GM18505 (cell line): Measurements from ENCODE around the gene WNT8B.

Source experiments
- ATAC-seq: cut with Tn5 transposase; IDR thresholded peaks from one replicate; pipeline ENCODE4 v1.9.1; 2021; ENCODE audit not compliant: unreplicated experiment
- POLR2A ChIP-seq: IDR thresholded peaks from 4 replicates; pipeline ENCODE4 v1.6.1; 2011; ENCODE audit warnings: borderline replicate concordance; ENCODE audit not compliant: insufficient read depth, insufficient read length; ENCODE audit errors: extremely low read depth

The WNT8B gene

DNA sequence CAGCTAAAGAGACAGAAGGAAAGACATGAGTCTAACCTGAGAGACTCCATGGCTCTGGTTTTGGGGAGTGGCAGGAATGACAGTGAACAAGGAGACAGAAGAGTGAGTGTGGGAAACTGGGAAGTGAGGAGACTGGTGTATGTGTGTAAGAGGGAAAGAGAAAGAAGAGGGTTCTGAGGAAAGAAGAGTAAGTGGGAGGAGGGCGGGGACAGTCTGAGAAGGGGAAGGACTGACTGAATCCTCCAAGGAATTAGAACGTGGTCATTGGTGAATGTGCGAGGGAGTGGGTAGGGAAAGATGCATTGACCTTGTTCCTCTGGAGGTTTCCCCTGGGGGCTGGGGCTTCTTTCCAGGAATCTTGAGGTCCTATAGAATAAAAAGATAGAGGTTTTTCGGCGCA, 26.6 kb downstream of the WNT8B start:
- no peak for ATAC-seq
- TF ChIP-seq POLR2A = no peak

DNA sequence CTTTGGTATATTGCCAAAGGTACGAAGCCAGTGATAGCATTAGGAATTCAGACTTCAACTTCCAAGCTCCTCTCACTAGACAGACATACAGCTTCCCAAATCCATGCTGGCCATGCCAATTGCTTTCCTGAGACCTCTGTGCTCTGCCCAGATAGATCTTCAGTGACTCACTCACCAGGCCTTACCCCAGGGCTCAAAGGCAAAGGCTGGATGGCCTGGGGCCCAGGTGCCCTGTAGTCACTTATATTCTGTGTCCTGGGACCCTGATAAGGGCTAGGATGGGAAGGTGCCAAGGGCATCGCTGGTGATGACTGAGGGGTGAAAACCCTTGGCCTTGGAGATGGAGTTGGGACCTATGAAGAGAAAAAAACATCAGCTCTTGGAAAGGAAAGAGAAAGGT, 27.7 kb downstream of the WNT8B start:
- ATAC-seq = no peak

DNA sequence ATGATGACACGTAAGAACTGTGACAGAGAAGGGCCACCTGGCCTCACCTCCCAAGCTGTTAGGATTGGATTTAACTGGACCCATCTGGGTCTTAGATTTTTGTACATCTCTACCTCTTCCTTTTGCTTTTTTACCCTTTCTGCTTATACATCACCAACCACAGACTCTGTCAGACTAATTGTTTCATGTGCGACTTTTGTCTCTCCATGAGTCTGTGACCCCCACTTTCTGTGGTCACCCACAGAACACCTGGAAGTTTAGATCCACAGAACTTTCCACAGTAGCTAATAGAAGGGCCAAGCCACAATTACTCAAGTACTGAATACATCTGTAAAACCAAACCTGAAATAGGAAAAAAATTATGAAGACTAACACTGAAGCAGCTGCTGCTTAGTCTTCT, 33.8 kb downstream of the WNT8B start:
- no peak for ATAC-seq
- no peak for TF ChIP-seq POLR2A

More for the DNA sequence above, 27.7 kb downstream of the WNT8B start:
- TF ChIP-seq POLR2A = no peak

DNA sequence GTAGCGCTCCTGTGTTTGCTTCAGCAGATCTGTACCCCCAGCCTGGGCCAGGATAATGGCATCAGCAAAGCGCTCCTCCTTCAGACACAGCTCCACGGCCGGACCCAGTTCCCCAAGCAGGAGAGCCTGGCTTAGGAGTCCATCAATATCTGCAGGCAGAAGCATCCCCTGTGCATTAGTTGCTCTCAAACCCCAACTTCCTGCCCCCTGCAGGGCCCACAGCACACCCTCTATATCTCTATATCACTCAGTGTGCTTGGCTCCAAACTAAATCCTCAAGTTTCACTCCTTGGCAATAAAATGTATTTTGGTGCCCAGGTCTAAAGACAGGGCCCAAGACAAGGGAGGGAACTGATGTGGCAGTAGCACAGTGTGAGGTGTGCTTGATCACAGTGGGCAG, 35.2 kb downstream of the WNT8B start:
- no peak for ATAC-seq
- TF ChIP-seq POLR2A = no peak

DNA sequence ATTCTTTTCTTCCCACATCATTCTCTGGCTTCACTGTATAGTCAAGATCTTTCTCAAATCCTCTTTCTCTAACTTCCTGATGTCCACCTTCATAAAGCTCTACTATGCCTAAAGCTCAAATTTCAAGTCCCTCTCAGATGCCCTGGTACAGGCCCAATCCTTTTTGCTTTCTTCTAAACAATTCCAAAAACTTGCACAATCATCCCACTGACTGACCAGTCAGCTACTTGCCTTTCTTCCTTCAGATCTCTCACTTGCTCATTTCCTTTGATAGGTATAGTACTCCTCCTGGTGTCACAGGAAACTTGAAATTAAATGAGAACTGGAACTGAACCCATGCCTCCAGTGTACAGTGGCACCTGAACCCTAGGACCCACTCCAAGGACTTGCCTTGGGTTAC, 38.6 kb downstream of the WNT8B start:
- TF ChIP-seq POLR2A = no peak
- no peak for ATAC-seq

DNA sequence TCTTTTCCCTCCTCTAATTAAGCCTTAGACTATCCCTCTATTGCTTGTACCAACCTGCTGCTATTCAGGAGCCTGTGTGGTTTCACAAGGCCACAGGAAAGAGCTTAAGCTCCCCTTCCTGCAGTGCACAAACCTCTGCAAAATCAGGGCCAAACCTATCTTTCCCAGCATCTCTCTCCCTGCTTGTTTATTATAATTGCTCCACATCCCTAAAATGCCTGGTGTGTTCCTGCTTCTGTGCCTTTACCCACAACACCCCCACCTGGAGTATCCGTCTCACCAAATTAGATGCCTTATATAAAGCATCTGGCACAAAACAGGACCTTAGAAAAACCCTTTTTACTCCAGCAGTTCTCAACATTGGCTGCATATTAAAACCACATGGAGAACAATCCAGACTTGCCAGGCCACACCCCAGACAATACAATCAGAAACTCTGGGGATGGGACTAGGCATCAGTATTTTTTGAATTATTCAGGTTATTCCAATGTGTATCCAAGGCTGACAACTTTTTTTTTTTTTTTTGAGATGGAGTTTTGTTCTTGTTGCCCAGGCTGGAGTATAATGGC, 40.2 kb downstream of the WNT8B start:
- TF ChIP-seq POLR2A = no peak
- ATAC-seq = no peak

DNA sequence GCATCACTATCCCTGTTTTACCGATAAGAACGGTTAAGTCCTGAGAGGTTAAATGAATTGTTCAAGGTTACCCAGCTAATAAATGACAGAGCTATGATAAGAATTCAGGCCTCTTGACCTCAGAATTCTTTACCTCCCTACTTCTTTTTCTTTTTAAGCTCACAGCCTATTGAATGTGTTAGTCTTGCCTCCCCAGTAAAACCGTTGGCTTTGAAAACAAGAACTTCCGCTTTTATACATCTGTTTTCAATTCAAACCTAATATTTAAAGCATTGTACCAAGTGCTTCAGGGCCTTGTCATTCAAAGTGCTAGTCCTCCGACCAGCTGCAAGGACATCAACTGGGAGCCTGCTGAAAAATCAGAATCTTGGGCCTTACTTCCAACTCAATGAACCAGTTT, 41.3 kb downstream of the WNT8B start:
- no peak for TF ChIP-seq POLR2A

DNA sequence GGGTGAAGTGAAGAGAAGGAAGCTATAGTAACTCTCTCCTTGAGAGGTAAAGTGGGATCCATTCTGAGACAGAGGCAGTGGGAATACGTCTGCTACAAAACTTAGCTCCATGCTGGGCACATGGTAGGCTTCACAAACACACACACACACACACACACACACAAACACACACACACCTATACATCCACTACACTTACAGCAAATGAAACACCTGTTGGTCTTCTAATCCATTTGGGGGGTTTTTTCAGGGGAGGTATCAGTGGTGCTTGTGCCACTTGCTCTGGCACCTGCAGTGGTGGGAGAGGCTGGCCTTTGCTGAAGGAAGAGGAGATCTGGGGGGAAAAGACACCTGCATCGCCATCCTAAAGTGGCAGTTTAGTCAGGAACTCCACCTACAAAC, 42.4 kb downstream of the WNT8B start:
- no peak for ATAC-seq
- no peak for TF ChIP-seq POLR2A

More for the DNA sequence above, 41.3 kb downstream of the WNT8B start:
- ATAC-seq = no peak

DNA sequence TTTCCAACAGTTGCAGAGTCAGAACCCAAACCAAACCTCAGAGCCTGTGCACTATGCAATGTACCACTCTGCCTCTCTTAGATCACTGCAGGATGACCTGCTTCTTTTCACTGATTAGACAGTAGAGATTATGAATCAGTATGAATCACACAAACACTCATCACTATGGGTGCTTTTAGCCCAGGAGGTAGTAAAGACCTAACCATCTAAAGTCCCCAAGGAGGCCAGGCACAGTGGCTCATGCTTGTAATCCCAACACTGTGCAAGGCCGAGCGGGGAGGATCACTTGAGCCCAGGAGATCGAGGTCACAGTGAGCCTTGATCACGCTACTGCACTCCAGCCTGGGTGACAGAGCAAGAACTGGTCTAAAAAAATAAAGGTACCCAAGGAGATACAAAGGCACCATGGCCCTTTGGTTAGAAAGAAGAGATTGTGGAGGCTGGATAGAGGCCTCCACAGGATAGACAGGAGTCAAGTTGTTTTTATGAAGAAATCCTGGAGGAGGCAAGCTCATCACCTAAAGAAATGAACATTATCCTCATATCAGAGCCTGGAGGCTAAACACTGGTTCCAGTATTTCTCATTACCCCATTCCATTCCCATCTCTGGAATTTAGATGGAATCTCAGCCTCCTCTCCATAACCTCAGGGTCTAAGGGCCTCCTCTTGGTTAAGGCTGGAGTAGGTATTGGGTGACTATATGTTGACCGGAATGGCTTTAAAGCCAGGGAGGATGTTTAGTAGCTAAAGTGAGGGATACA, 44.0 kb downstream of the WNT8B start:
- no peak for ATAC-seq
- no peak for TF ChIP-seq POLR2A

DNA sequence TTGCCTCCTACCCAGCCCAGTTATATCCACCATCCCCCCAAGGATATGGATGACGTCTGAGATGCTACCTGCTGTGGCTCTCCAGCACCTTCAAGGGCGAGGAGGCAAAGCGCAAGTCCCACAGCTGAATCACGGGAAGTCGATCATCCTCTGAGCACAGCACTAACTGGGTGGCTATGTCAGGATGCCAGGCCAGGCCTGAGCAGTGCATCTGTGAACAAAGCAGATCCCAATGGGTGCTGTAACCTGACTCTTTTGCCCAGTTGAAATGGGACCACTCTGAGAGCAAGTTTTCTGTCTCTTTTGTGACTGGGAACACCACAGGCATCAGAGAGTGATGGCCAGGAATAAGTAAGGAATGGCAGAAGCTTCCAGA, 44.5 kb downstream of the WNT8B start:
- TF ChIP-seq POLR2A = no peak
- no peak for ATAC-seq

DNA sequence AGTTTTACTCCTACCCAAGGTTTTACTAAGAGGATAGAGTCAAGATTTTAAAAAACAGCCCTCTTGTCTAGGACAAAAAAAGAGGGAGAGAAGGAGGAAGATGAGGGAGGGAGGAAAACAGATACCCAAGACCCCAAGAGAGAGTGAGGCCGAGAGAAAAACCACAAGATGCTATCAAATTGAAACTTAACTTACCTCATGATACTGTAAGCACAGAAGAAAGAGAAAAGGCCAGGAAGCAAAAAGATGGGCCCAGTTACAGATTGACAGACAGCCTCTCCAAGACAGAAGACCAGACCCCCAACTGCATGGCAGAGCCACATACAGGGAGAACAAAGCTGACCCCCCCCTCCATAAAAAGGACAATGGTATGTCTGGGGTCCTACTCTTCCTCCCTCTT, 45.5 kb downstream of the WNT8B start:
- no peak for ATAC-seq
- TF ChIP-seq POLR2A = no peak

DNA sequence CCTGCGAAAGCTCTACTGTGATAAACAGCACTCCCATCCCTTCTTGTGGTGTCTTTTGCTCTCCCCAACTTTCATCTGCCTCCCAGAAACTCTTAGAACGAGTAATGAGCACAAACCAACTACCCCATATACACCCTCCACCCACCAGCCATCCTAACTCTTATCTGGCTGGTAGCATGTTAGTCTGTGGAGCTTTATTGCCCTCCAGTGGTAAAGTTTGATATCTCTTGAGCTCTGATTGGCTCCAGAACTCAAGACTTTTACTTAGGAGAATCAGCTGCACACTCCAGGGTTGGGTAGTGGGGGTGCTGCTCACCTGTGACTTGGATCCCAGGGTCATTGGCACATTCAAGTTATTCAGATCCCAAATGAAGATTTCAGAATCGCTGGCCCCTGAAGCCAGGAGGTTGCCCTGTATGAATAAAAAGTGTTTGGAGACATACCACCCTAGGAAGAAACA, 45.9 kb downstream of the WNT8B start:
- no peak for ATAC-seq
- no peak for TF ChIP-seq POLR2A

DNA sequence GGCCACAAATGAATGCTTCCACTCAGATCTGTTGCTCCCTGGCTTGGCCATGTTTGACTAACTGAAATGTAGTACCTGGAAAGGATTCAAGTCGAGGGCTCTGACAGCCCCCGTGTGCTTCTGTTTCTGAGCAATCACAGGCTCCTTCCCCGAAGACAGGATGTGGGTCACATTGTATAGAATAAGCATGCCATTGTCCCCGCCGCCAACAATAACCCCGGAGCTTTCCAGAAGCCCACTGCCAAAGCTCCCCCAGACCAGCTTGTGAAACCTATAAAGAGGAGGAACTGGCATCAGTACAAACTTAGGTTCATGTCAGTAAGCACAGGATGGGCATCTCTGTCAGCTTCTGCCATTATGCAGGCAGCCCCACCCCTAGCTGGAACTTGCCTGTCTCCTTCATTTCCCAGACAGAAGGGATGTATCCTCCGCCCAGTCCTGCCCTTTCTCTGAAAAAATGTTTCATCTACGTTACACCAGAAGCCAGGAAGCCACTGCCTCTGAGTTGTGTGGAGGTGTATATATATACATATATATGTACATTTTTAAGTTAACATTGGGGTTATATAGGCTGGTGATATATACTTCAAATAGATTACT, 46.5 kb downstream of the WNT8B start:
- no peak for ATAC-seq
- TF ChIP-seq POLR2A = no peak
